PC-9 (cell line): ENCODE results near the gene MYBBP1A.

Experiments used
- EZH2 ChIP-seq: fragments of 200-600 bp; sonication (generic); IDR thresholded peaks from 2 replicates; pipeline ENCODE4 v1.8.0; 2017; ENCODE audit warnings: antibody characterized with exemption, low read depth
- TF ChIP-seq, protein P1 (sequence below): fragments of 200-600 bp; sonication (generic); conservative IDR thresholded peaks from 2 replicates; pipeline ENCODE4 v1.6.1; 2017; ENCODE audit warnings: mixed run types, antibody characterized with exemption, mild to moderate bottlenecking, moderate library complexity

DNA sequence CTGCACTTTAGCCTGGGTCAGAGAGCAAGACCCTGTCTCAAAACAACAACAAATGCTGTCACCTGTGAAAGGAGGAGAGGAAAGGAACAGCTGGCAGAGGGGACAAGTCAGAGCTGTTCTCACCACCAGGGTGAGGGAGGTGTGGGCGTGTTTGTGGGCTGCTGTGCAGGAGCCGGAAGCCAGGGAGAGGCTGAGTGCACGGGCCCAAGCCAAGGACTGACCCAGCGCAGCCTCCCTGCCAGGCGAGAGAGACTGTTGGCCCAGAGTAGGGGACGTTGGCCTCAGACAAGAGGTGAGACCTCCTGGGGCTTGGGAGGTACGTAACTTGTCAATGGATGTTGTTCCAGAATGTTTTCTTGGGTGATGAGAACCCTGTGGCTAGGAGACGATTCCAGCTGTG lies 45.8 kb downstream of the MYBBP1A start:
- TF ChIP-seq, protein P1, sequence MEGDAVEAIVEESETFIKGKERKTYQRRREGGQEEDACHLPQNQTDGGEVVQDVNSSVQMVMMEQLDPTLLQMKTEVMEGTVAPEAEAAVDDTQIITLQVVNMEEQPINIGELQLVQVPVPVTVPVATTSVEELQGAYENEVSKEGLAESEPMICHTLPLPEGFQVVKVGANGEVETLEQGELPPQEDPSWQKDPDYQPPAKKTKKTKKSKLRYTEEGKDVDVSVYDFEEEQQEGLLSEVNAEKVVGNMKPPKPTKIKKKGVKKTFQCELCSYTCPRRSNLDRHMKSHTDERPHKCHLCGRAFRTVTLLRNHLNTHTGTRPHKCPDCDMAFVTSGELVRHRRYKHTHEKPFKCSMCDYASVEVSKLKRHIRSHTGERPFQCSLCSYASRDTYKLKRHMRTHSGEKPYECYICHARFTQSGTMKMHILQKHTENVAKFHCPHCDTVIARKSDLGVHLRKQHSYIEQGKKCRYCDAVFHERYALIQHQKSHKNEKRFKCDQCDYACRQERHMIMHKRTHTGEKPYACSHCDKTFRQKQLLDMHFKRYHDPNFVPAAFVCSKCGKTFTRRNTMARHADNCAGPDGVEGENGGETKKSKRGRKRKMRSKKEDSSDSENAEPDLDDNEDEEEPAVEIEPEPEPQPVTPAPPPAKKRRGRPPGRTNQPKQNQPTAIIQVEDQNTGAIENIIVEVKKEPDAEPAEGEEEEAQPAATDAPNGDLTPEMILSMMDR = no peak
- no peak for TF ChIP-seq EZH2
